Measurements from ENCODE around the gene ZNF554. TPM values are rescaled to one million over a fixed set of nuclear protein-coding genes. Genes with fewer than 3 reads are reported as not detected.

ZNF554 gene
- total and polyA plus RNA-seq, 2 experiments from 2014 or later, result 2.0 to 7.5 TPM

DNA sequence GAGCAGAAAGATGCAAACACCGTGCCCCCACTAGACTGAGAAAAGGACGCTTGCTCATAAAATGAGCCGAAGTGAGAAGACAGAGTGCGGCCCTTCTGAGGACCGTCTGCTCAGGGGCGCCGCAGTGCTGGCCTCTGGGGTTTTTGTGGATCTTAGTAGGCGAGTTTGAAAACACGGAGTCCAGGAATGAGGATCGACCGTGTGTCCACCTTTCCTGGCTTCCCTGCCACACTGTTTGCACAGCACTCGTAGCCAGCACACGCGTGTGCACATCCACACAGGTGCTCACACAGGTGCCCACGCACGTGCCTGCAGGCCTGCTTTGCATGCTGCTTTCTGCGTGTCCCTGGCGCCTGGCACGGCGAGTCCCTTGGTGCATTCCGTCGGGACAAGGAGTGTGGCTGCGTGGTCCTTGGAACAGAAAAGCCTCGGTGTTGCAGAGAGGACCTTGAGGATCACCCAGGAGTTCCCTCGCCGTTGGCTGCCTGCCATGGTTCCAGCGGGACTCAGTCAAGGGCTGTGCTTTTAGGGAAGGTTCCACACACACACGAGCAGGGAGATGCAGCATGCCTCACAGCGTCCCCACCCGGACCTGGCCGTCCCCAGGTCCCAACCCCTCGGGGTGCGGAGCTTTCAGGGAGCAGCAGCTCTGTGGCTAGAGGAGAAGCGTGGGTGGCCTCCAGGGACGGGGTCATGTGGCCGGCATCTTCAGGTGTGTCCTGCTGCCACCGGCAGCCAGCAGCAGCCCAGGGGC is 10.1 kb upstream of the ZNF554 start:
- ATAC-seq (no peak), DNase-seq (ENCODE audit: low spot score) (no peak)
- Histone ChIP-seq H3K27me3 (ENCODE audit: insufficient read depth) (no peaks in the 10 kb centered on the region), H3K27ac (ENCODE audit: low read depth) (no peak overlapping the region), H3K4me1 (ENCODE audit: insufficient read depth) (no peaks in the 10 kb centered on the region), H3K79me2 (replicated peaks; ENCODE audit: insufficient read depth) (no peaks in the 10 kb centered on the region), H3K9me2 (ENCODE audit: insufficient read depth) (no peaks in the 10 kb centered on the region), H3K36me3 (ENCODE audit: insufficient read depth) (no peaks in the 10 kb centered on the region; the same call in 1 of the 2 replicates), H3K4me3 (no peak overlapping the region), H2AFZ (no peak overlapping the region), H4K20me1 (replicated peaks; ENCODE audit: insufficient read depth) (no peaks in the 10 kb centered on the region), H3K4me2 (no peak overlapping the region), H3F3A (replicated peaks; ENCODE audit: low read depth) (no peaks in the 10 kb centered on the region)
- Mint-ChIP-seq H3K27me3 (ENCODE audit: insufficient read depth, low read depth, poor library complexity) (peaks cover 7% of the 10 kb centered on the region), H3K36me3 (ENCODE audit: low read depth) (peaks cover 28% of the 10 kb centered on the region), H3K27ac (no peak overlapping the region), H3K4me3 (no peak overlapping the region), H3K4me1 (no peaks in the 10 kb centered on the region), H3K9me3 (no peaks in the 10 kb centered on the region; the same call in 2 of the 3 replicates)
- TF ChIP-seq NANOG (IDR thresholded peaks at IDR 0.05; ENCODE audit: borderline replicate concordance) (no peak), EZH2phosphoT487 (IDR thresholded peaks at IDR 0.05; ENCODE audit: unreplicated experiment) (no peak), EZH2 (IDR thresholded peaks at IDR 0.05; ENCODE audit: low read depth, unreplicated experiment) (no peak), CREB1 (CRISPR knock-in tag; IDR thresholded peaks at IDR 0.05; ENCODE audit: low read depth) (no peak), ZNF331 (CRISPR knock-in tag; IDR thresholded peaks at IDR 0.05; ENCODE audit: low read depth) (no peak), POLR2AphosphoS5 (IDR thresholded peaks at IDR 0.05; ENCODE audit: low read depth) (no peak), ZNF114 (CRISPR knock-in tag; IDR thresholded peaks at IDR 0.05) (no peak), STAT1 (IDR thresholded peaks at IDR 0.05; ENCODE audit: unreplicated experiment) (no peak), JUNB (IDR thresholded peaks at IDR 0.05; ENCODE audit: unreplicated experiment) (no peak)
- TF ChIP-seq, protein P1, sequence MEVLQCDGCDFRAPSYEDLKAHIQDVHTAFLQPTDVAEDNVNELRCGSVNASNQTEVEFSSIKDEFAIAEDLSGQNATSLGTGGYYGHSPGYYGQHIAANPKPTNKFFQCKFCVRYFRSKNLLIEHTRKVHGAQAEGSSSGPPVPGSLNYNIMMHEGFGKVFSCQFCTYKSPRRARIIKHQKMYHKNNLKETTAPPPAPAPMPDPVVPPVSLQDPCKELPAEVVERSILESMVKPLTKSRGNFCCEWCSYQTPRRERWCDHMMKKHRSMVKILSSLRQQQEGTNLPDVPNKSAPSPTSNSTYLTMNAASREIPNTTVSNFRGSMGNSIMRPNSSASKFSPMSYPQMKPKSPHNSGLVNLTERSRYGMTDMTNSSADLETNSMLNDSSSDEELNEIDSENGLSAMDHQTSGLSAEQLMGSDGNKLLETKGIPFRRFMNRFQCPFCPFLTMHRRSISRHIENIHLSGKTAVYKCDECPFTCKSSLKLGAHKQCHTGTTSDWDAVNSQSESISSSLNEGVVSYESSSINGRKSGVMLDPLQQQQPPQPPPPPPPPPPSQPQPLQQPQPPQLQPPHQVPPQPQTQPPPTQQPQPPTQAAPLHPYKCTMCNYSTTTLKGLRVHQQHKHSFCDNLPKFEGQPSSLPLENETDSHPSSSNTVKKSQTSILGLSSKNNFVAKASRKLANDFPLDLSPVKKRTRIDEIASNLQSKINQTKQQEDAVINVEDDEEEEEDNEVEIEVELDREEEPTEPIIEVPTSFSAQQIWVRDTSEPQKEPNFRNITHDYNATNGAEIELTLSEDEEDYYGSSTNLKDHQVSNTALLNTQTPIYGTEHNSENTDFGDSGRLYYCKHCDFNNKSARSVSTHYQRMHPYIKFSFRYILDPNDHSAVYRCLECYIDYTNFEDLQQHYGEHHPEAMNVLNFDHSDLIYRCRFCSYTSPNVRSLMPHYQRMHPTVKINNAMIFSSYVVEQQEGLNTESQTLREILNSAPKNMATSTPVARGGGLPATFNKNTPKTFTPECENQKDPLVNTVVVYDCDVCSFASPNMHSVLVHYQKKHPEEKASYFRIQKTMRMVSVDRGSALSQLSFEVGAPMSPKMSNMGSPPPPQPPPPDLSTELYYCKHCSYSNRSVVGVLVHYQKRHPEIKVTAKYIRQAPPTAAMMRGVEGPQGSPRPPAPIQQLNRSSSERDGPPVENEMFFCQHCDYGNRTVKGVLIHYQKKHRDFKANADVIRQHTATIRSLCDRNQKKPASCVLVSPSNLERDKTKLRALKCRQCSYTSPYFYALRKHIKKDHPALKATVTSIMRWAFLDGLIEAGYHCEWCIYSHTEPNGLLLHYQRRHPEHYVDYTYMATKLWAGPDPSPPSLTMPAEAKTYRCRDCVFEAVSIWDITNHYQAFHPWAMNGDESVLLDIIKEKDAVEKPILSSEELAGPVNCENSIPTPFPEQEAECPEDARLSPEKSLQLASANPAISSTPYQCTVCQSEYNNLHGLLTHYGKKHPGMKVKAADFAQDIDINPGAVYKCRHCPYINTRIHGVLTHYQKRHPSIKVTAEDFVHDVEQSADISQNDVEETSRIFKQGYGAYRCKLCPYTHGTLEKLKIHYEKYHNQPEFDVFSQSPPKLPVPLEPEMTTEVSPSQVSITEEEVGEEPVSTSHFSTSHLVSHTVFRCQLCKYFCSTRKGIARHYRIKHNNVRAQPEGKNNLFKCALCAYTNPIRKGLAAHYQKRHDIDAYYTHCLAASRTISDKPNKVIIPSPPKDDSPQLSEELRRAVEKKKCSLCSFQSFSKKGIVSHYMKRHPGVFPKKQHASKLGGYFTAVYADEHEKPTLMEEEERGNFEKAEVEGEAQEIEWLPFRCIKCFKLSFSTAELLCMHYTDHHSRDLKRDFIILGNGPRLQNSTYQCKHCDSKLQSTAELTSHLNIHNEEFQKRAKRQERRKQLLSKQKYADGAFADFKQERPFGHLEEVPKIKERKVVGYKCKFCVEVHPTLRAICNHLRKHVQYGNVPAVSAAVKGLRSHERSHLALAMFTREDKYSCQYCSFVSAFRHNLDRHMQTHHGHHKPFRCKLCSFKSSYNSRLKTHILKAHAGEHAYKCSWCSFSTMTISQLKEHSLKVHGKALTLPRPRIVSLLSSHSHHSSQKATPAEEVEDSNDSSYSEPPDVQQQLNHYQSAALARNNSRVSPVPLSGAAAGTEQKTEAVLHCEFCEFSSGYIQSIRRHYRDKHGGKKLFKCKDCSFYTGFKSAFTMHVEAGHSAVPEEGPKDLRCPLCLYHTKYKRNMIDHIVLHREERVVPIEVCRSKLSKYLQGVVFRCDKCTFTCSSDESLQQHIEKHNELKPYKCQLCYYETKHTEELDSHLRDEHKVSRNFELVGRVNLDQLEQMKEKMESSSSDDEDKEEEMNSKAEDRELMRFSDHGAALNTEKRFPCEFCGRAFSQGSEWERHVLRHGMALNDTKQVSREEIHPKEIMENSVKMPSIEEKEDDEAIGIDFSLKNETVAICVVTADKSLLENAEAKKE (CRISPR knock-in tag; IDR thresholded peaks at IDR 0.05), result no peak
- TF ChIP-seq, protein P2, sequence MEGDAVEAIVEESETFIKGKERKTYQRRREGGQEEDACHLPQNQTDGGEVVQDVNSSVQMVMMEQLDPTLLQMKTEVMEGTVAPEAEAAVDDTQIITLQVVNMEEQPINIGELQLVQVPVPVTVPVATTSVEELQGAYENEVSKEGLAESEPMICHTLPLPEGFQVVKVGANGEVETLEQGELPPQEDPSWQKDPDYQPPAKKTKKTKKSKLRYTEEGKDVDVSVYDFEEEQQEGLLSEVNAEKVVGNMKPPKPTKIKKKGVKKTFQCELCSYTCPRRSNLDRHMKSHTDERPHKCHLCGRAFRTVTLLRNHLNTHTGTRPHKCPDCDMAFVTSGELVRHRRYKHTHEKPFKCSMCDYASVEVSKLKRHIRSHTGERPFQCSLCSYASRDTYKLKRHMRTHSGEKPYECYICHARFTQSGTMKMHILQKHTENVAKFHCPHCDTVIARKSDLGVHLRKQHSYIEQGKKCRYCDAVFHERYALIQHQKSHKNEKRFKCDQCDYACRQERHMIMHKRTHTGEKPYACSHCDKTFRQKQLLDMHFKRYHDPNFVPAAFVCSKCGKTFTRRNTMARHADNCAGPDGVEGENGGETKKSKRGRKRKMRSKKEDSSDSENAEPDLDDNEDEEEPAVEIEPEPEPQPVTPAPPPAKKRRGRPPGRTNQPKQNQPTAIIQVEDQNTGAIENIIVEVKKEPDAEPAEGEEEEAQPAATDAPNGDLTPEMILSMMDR (conservative IDR thresholded peaks at IDR 0.05; ENCODE audit: low read depth in 2 of 2), result no peak
- TF ChIP-seq, protein P3, sequence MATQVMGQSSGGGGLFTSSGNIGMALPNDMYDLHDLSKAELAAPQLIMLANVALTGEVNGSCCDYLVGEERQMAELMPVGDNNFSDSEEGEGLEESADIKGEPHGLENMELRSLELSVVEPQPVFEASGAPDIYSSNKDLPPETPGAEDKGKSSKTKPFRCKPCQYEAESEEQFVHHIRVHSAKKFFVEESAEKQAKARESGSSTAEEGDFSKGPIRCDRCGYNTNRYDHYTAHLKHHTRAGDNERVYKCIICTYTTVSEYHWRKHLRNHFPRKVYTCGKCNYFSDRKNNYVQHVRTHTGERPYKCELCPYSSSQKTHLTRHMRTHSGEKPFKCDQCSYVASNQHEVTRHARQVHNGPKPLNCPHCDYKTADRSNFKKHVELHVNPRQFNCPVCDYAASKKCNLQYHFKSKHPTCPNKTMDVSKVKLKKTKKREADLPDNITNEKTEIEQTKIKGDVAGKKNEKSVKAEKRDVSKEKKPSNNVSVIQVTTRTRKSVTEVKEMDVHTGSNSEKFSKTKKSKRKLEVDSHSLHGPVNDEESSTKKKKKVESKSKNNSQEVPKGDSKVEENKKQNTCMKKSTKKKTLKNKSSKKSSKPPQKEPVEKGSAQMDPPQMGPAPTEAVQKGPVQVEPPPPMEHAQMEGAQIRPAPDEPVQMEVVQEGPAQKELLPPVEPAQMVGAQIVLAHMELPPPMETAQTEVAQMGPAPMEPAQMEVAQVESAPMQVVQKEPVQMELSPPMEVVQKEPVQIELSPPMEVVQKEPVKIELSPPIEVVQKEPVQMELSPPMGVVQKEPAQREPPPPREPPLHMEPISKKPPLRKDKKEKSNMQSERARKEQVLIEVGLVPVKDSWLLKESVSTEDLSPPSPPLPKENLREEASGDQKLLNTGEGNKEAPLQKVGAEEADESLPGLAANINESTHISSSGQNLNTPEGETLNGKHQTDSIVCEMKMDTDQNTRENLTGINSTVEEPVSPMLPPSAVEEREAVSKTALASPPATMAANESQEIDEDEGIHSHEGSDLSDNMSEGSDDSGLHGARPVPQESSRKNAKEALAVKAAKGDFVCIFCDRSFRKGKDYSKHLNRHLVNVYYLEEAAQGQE (IDR thresholded peaks at IDR 0.05; ENCODE audit: unreplicated experiment), result no peak
- TF ChIP-seq, protein P4, sequence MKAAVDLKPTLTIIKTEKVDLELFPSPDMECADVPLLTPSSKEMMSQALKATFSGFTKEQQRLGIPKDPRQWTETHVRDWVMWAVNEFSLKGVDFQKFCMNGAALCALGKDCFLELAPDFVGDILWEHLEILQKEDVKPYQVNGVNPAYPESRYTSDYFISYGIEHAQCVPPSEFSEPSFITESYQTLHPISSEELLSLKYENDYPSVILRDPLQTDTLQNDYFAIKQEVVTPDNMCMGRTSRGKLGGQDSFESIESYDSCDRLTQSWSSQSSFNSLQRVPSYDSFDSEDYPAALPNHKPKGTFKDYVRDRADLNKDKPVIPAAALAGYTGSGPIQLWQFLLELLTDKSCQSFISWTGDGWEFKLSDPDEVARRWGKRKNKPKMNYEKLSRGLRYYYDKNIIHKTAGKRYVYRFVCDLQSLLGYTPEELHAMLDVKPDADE (IDR thresholded peaks at IDR 0.05), result no peak

All from GM23338 (cell line).